SK-N-SH treated with all-trans-retinoic acid at 6 μM for 48 hours (cell line): Measurements from ENCODE around the gene ADGRL2.
A peak's percentile ranks its signal among the peaks of the same experiment; 100 is the strongest.

ENCODE experiments used
- ATAC-seq: fragments of 200-7000 bp; cut with Tn5 transposase; 3 replicates; pipeline ENCODE4 v1.9.1; 2020; ENCODE audit warnings: mild to moderate bottlenecking, moderate library complexity
- ARNTL ChIP-seq: fragments of 450-650 bp; formaldehyde crosslinking; IDR thresholded peaks from 2 replicates; pipeline ENCODE4 v1.5.0; 2020; ENCODE audit warnings: low read depth, mild to moderate bottlenecking, moderate library complexity, borderline replicate concordance
- BACH2 ChIP-seq: fragments of 250-450 bp; sonication (Bioruptor Pico); IDR thresholded peaks from 2 replicates; pipeline ENCODE4 v1.9.0; 2021; ENCODE audit warnings: mild to moderate bottlenecking, borderline replicate concordance
- CSDC2 ChIP-seq: fragments of 250-450 bp; sonication (Bioruptor Pico); IDR thresholded peaks from 2 replicates; pipeline ENCODE4 v1.5.0; 2020; ENCODE audit warnings: mild to moderate bottlenecking, moderate library complexity
- ESRRG ChIP-seq: fragments of 250-450 bp; sonication (Bioruptor Pico); IDR thresholded peaks from 2 replicates; pipeline ENCODE4 v1.6.1; 2021; ENCODE audit warnings: mild to moderate bottlenecking
- GLIS3 ChIP-seq: fragments of 250-450 bp; sonication (Bioruptor Pico); IDR thresholded peaks from 2 replicates; pipeline ENCODE4 v1.5.0; 2020; ENCODE audit warnings: mild to moderate bottlenecking, moderate library complexity
- ISL1 ChIP-seq: fragments of 250-450 bp; sonication (Bioruptor Pico); IDR thresholded peaks from 2 replicates; pipeline ENCODE4 v2.1.2; 2022; ENCODE audit warnings: mild to moderate bottlenecking, moderate library complexity
- OSR1 ChIP-seq: fragments of 250-450 bp; sonication (Bioruptor Pico); IDR thresholded peaks from 2 replicates; pipeline ENCODE4 v1.8.0; 2022; ENCODE audit warnings: moderate library complexity, mild to moderate bottlenecking, inconsistent platforms
- PPARA ChIP-seq: fragments of 250-450 bp; sonication (Bioruptor Pico); IDR thresholded peaks from 2 replicates; pipeline ENCODE4 v1.5.0; 2020; ENCODE audit warnings: mild to moderate bottlenecking, borderline replicate concordance
- RARB ChIP-seq: fragments of 250-450 bp; sonication (Bioruptor Pico); IDR thresholded peaks from 2 replicates; pipeline ENCODE4 v1.8.0; 2021; ENCODE audit warnings: mild to moderate bottlenecking, moderate library complexity
- SNAI2 ChIP-seq: fragments of 250-450 bp; sonication (Bioruptor Pico); IDR thresholded peaks from 2 replicates; pipeline ENCODE4 v1.5.0; 2020; ENCODE audit warnings: mild to moderate bottlenecking, moderate library complexity
- TCF4 ChIP-seq: fragments of 250-450 bp; sonication (Bioruptor Pico); IDR thresholded peaks from 2 replicates; pipeline ENCODE4 v1.8.0; 2021; ENCODE audit warnings: mild to moderate bottlenecking, moderate library complexity, borderline replicate concordance
- TOX ChIP-seq: fragments of 250-450 bp; sonication (Bioruptor Pico); IDR thresholded peaks from 2 replicates; pipeline ENCODE4 v1.8.0; 2021; ENCODE audit warnings: mild to moderate bottlenecking, moderate library complexity, borderline replicate concordance
- ZC3H10 ChIP-seq: fragments of 250-450 bp; sonication (Bioruptor Pico); IDR thresholded peaks from 2 replicates; pipeline ENCODE4 v1.5.1; 2021; ENCODE audit warnings: mild to moderate bottlenecking, moderate library complexity
- ZFP3 ChIP-seq: fragments of 250-450 bp; sonication (Bioruptor Pico); IDR thresholded peaks from 2 replicates; pipeline ENCODE4 v1.5.0; 2020; ENCODE audit warnings: mild to moderate bottlenecking, moderate library complexity
- ZFP30 ChIP-seq: fragments of 450-650 bp; formaldehyde crosslinking; IDR thresholded peaks from 2 replicates; pipeline ENCODE4 v1.5.0; 2022; ENCODE audit warnings: mild to moderate bottlenecking, moderate library complexity
- ZNF565 ChIP-seq: fragments of 450-650 bp; formaldehyde crosslinking; conservative IDR thresholded peaks from 2 replicates; pipeline ENCODE4 v1.5.0; 2020; ENCODE audit warnings: low read depth, mild to moderate bottlenecking, moderate library complexity
- ZNF70 ChIP-seq: fragments of 450-650 bp; formaldehyde crosslinking; IDR thresholded peaks from 2 replicates; pipeline ENCODE4 v1.5.0; 2020; ENCODE audit warnings: mild to moderate bottlenecking, moderate library complexity
- ZNF8 ChIP-seq: fragments of 450-650 bp; formaldehyde crosslinking; IDR thresholded peaks from 2 replicates; pipeline ENCODE4 v1.5.0; 2020; ENCODE audit warnings: mild to moderate bottlenecking, moderate library complexity
- TF ChIP-seq, protein P1 (sequence below): fragments of 250-450 bp; sonication (Bioruptor Pico); IDR thresholded peaks from 2 replicates; pipeline ENCODE4 v1.8.0; 2021; ENCODE audit warnings: low read depth, mild to moderate bottlenecking, moderate library complexity, borderline replicate concordance
- TF ChIP-seq, protein P2 (sequence below): fragments of 250-450 bp; sonication (Bioruptor Pico); IDR thresholded peaks from 2 replicates; pipeline ENCODE4 v1.5.1; 2021; ENCODE audit warnings: mild to moderate bottlenecking, moderate library complexity
- TF ChIP-seq, protein P3 (sequence below): fragments of 250-450 bp; sonication (Bioruptor Pico); IDR thresholded peaks from 2 replicates; pipeline ENCODE4 v1.8.0; 2020; ENCODE audit warnings: mild to moderate bottlenecking, moderate library complexity, borderline replicate concordance
- TF ChIP-seq, protein P4 (sequence below): fragments of 250-450 bp; sonication (Bioruptor Pico); IDR thresholded peaks from 2 replicates; pipeline ENCODE4 v1.5.1; 2020; ENCODE audit warnings: low read depth, mild to moderate bottlenecking, moderate library complexity
- TF ChIP-seq, protein P5 (sequence below): fragments of 250-450 bp; sonication (Bioruptor Pico); IDR thresholded peaks from 2 replicates; pipeline ENCODE4 v1.5.0; 2020; ENCODE audit warnings: mild to moderate bottlenecking, moderate library complexity

ADGRL2 gene

DNA sequence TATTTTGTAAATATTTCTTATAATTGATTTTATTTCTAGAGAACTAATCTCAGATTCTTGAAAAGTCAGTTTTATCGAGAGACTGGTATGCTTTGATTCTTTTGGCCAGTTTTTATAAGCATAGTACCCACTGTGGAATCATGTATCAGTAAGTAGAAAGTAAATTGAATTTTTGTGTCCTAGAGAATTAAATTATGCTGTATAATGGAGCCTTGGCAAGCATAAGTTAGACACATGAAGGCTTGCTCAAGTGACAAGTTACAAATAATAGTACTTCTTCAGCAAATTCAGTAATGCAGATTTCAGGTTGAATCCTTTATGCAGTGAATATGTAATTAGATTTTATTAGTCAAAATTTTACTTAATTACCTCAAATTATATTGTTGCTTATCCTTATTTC, 40.1 kb downstream of the ADGRL2 start:
- ATAC-seq, result peak; percentile 50; the same call in 2 of the 3 replicates
- TF ChIP-seq OSR1 (CRISPR knock-in tag), result no peak
- no peak for TF ChIP-seq ZNF8
- TF ChIP-seq PPARA (CRISPR knock-in tag), result no peak
- TF ChIP-seq, protein P1, sequence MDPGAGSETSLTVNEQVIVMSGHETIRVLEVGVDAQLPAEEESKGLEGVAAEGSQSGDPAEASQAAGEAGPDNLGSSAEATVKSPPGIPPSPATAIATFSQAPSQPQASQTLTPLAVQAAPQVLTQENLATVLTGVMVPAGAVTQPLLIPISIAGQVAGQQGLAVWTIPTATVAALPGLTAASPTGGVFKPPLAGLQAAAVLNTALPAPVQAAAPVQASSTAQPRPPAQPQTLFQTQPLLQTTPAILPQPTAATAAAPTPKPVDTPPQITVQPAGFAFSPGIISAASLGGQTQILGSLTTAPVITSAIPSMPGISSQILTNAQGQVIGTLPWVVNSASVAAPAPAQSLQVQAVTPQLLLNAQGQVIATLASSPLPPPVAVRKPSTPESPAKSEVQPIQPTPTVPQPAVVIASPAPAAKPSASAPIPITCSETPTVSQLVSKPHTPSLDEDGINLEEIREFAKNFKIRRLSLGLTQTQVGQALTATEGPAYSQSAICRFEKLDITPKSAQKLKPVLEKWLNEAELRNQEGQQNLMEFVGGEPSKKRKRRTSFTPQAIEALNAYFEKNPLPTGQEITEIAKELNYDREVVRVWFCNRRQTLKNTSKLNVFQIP (CRISPR knock-in tag), result peak; percentile 70; the same call in 1 of the 2 replicates
- no peak for TF ChIP-seq ARNTL (CRISPR knock-in tag)
- no peak for TF ChIP-seq SNAI2 (CRISPR knock-in tag)
- TF ChIP-seq ZC3H10 (CRISPR knock-in tag), result 0 out of 2 replicates have a peak, but pooled peaks have one; percentile 48
- TF ChIP-seq GLIS3 (CRISPR knock-in tag), result no peak
- TF ChIP-seq, protein P2, sequence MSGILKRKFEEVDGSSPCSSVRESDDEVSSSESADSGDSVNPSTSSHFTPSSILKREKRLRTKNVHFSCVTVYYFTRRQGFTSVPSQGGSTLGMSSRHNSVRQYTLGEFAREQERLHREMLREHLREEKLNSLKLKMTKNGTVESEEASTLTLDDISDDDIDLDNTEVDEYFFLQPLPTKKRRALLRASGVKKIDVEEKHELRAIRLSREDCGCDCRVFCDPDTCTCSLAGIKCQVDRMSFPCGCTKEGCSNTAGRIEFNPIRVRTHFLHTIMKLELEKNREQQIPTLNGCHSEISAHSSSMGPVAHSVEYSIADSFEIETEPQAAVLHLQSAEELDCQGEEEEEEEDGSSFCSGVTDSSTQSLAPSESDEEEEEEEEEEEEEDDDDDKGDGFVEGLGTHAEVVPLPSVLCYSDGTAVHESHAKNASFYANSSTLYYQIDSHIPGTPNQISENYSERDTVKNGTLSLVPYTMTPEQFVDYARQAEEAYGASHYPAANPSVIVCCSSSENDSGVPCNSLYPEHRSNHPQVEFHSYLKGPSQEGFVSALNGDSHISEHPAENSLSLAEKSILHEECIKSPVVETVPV (CRISPR knock-in tag), result no peak; the same call in 1 of the 2 replicates
- no peak for TF ChIP-seq ZFP3 (CRISPR knock-in tag)
- no peak for TF ChIP-seq ESRRG (CRISPR knock-in tag)
- peak; percentile 94 for TF ChIP-seq ISL1 (CRISPR knock-in tag)
- no peak for TF ChIP-seq CSDC2 (CRISPR knock-in tag)
- peak; percentile 36; the same call in 1 of the 2 replicates for TF ChIP-seq TCF4 (CRISPR knock-in tag)
- TF ChIP-seq ZFP30 (CRISPR knock-in tag), result no peak
- TF ChIP-seq, protein P3, sequence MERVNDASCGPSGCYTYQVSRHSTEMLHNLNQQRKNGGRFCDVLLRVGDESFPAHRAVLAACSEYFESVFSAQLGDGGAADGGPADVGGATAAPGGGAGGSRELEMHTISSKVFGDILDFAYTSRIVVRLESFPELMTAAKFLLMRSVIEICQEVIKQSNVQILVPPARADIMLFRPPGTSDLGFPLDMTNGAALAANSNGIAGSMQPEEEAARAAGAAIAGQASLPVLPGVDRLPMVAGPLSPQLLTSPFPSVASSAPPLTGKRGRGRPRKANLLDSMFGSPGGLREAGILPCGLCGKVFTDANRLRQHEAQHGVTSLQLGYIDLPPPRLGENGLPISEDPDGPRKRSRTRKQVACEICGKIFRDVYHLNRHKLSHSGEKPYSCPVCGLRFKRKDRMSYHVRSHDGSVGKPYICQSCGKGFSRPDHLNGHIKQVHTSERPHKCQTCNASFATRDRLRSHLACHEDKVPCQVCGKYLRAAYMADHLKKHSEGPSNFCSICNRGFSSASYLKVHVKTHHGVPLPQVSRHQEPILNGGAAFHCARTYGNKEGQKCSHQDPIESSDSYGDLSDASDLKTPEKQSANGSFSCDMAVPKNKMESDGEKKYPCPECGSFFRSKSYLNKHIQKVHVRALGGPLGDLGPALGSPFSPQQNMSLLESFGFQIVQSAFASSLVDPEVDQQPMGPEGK, result no peak
- TF ChIP-seq ZNF70 (CRISPR knock-in tag), result no peak
- TF ChIP-seq, protein P4, sequence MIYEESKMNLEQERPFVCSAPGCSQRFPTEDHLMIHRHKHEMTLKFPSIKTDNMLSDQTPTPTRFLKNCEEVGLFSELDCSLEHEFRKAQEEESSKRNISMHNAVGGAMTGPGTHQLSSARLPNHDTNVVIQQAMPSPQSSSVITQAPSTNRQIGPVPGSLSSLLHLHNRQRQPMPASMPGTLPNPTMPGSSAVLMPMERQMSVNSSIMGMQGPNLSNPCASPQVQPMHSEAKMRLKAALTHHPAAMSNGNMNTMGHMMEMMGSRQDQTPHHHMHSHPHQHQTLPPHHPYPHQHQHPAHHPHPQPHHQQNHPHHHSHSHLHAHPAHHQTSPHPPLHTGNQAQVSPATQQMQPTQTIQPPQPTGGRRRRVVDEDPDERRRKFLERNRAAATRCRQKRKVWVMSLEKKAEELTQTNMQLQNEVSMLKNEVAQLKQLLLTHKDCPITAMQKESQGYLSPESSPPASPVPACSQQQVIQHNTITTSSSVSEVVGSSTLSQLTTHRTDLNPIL (CRISPR knock-in tag), result no peak
- TF ChIP-seq TOX, result no peak
- TF ChIP-seq ZNF565 (CRISPR knock-in tag), result no peak
- TF ChIP-seq, protein P5, sequence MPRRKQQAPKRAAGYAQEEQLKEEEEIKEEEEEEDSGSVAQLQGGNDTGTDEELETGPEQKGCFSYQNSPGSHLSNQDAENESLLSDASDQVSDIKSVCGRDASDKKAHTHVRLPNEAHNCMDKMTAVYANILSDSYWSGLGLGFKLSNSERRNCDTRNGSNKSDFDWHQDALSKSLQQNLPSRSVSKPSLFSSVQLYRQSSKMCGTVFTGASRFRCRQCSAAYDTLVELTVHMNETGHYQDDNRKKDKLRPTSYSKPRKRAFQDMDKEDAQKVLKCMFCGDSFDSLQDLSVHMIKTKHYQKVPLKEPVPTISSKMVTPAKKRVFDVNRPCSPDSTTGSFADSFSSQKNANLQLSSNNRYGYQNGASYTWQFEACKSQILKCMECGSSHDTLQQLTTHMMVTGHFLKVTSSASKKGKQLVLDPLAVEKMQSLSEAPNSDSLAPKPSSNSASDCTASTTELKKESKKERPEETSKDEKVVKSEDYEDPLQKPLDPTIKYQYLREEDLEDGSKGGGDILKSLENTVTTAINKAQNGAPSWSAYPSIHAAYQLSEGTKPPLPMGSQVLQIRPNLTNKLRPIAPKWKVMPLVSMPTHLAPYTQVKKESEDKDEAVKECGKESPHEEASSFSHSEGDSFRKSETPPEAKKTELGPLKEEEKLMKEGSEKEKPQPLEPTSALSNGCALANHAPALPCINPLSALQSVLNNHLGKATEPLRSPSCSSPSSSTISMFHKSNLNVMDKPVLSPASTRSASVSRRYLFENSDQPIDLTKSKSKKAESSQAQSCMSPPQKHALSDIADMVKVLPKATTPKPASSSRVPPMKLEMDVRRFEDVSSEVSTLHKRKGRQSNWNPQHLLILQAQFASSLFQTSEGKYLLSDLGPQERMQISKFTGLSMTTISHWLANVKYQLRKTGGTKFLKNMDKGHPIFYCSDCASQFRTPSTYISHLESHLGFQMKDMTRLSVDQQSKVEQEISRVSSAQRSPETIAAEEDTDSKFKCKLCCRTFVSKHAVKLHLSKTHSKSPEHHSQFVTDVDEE (CRISPR knock-in tag), result no peak
- TF ChIP-seq RARB, result no peak
- TF ChIP-seq BACH2 (CRISPR knock-in tag), result no peak

DNA sequence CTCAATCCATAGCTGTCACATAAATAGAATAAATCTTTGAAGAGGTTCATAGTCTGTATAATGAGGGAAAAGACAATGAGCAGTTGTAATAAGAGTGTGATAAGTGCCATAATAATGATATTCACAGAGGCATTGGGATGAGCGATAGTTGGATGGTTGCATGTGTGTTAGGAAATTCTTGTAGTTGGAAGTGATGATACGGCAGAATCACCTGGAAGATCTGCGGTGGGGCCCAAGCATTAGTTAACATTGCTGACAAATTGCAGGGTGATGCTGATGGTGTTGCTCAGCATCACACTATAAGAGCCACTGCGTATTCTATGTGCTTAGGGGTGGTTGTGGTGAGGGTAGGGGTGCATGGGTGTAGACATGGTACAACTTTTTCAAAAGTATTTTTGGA, 41.1 kb downstream of the ADGRL2 start:
- no peak for ATAC-seq
- no peak for TF ChIP-seq ZFP3 (CRISPR knock-in tag)
- no peak for TF ChIP-seq ARNTL (CRISPR knock-in tag)
- TF ChIP-seq ZNF8, result no peak
- TF ChIP-seq ESRRG (CRISPR knock-in tag), result no peak
- no peak for TF ChIP-seq TCF4 (CRISPR knock-in tag)
- TF ChIP-seq, protein P5 (CRISPR knock-in tag), result no peak
- no peak for TF ChIP-seq ISL1 (CRISPR knock-in tag)
- TF ChIP-seq ZNF70 (CRISPR knock-in tag), result no peak
- no peak for TF ChIP-seq RARB
